Activated naive CD4-positive, alpha-beta T cell treated with anti-CD3 and anti-CD28 coated beads, Interleukin-2, amount 50 U/mL, for 72 hours (primary cell): ENCODE measurements around the gene DNASE2. TPM values are rescaled to one million over a fixed set of nuclear protein-coding genes. Genes with fewer than 3 reads are reported as not detected.

Source experiments
- ATAC-seq, 2 donors: fragments of 150-1000 bp; cut with Tn5 transposase; 2 replicates each; pipeline ENCODE4 v1.10.0; 2021; ENCODE audit warnings: mild to moderate bottlenecking in 2 of 2, moderate library complexity in 2 of 2
- DNase-seq, 2 donors: peaks; one replicate each; pipeline ENCODE4 v3.0.0; 2021 to 2022; ENCODE audit warnings: low spot score in 2 of 2
- H3K27ac Mint-ChIP-seq, 2 donors: one replicate each; pipeline ENCODE4 v1.8.0; 2022; ENCODE audit warnings: mild to moderate bottlenecking in 2 of 2, mixed read lengths in 2 of 2
- H3K36me3 Mint-ChIP-seq, 2 donors: one replicate each; pipeline ENCODE4 v1.8.0; 2022; ENCODE audit warnings: mixed read lengths in 2 of 2
- H3K9me3 Mint-ChIP-seq, 2 donors: one replicate each; pipeline ENCODE4 v1.8.0; 2022; ENCODE audit warnings: mixed read lengths in 2 of 2
- total RNA-seq, 2 donors: library from RNA; stranded (reverse); gene quantifications; one replicate each; pipeline ENCODE4 v1.2.3, GENCODE V29; 2022

The DNASE2 gene
- total RNA-seq, 2 donors from 2014 or later: 26.0 to 31.6 TPM

DNA sequence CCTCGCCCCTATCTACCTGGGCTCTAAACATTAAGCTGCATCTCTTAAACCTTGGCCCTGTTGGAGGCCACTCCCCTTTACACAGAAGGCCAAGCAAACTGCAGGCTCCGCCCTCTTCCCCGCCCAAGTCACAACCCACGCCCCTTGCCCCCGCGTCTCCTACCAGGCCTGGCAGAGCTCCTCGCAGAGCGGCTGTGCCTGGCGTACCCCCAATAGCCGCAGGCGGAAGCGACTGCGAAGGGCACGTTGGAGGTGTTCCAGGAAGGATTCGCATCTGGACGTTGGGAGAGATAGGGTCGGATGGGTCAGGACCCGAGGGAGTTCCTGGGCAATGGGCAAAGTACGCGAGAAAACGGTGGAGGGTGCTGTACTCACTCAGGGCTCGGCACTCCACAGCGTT, 52.8 kb downstream of the DNASE2 start:
- DNase-seq: peak in 1 of 2 donors; percentile 57
- peaks cover 5 to 6% of the 10 kb centered on the region in 2 donors for H3K36me3 Mint-ChIP-seq
- ATAC-seq: peak; percentile 39 to 73
- no peaks in the 10 kb centered on the region for H3K9me3 Mint-ChIP-seq
- no peak overlapping the region for H3K27ac Mint-ChIP-seq

DNA sequence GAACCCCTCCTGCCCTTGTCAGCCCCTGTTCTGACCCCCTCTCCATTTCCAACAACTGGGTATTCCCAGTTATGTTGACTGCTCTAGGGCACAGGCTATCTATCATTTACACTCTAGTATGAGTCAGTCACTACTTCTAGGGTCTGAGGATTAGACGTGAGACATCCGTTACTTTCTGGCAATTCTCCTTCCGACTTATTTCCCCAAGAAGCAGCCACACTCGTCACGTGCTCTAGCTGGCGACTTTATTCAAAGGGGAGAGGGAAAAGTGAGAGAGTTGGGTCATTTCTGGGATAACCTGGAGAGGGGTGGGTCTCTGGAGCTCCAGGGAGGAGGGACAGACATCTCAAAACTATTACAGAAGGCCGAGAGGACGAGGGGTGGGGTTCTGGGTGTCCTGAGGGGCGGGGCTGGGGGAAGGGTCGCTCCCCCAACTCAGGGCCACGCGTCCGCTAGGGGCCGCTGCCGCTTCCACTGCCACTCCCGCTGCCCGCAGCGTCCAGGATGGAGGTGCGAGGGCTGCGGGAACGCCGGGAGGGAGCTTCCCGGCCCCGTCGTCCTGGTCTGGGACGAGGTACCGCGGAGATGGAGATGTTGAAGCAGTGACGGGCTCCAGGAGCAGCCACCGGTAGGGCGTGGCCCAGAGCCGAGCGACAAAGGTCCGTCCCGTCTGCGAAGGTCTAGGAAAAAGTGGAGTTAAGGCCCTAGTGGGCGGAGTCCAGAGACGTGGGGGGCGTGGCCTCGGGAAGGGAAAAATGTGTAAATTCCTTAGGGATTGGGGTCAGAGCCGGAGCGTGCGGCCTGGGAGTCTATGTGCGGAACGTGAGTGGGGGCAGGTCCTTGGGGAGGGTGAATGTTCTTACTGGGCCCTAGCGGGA, 55.8 kb downstream of the DNASE2 start:
- Mint-ChIP-seq H3K27ac (no peak overlapping the region), H3K9me3 (peaks cover 4 to 7% of the 10 kb centered on the region in 2 donors), H3K36me3 (peaks cover 6 to 11% of the 10 kb centered on the region in 2 donors)
- ATAC-seq (peak; percentile 67), DNase-seq (peak in 1 of 2 donors; percentile 67)

Other genes with a start within 250 kb of the DNASE2 start
- gene MAN2B1, start 214.7 kb downstream of the DNASE2 start, total RNA-seq: 100 to 1,000 TPM; 136 to 174 TPM
- gene WDR83, start 214.6 kb downstream of the DNASE2 start, total RNA-seq: 10 to 100 TPM; 14.9 to 21.8 TPM
- 100 to 1,000 TPM; 148 to 193 TPM for gene DHPS, start 199.6 kb downstream of the DNASE2 start, total RNA-seq
- not detected for gene GNG14, start 193.5 kb downstream of the DNASE2 start, total RNA-seq
- 1 to 10 TPM; 7.1 to 9.5 TPM for gene FBXW9, start 184.8 kb downstream of the DNASE2 start, total RNA-seq
- 100 to 1,000 TPM in 1 of 2 donors, 10 to 100 TPM in 1; 89.6 to 100 TPM for gene TNPO2, start 157.5 kb downstream of the DNASE2 start, total RNA-seq
- 100 to 1,000 TPM; 122 to 167 TPM for gene TRIR, start 146.8 kb downstream of the DNASE2 start, total RNA-seq
- 10 to 100 TPM; 46.4 to 56.9 TPM for gene GET3, start 144.0 kb downstream of the DNASE2 start, total RNA-seq
- not detected for gene BEST2, start 129.7 kb downstream of the DNASE2 start, total RNA-seq
- 10 to 100 TPM; 37.9 to 41.5 TPM for gene HOOK2, start 105.9 kb downstream of the DNASE2 start, total RNA-seq
- 100 to 1,000 TPM; 400 to 402 TPM for gene JUNB, start 90.0 kb downstream of the DNASE2 start, total RNA-seq
- gene PRDX2, start 79.6 kb downstream of the DNASE2 start, total RNA-seq: 100 to 1,000 TPM; 317 to 357 TPM
- 10 to 100 TPM; 39.4 to 42.7 TPM for gene THSD8, start 79.4 kb downstream of the DNASE2 start, total RNA-seq
- 10 to 100 TPM; 37.0 to 41.4 TPM for gene RNASEH2A, start 74.9 kb downstream of the DNASE2 start, total RNA-seq
- not detected for gene RTBDN, start 46.9 kb downstream of the DNASE2 start, total RNA-seq
- gene MAST1, start 42.9 kb downstream of the DNASE2 start, total RNA-seq: 1 to 10 TPM in 1 of 2 donors, under 1 TPM in 1; 0.77 to 4.6 TPM
- under 1 TPM; 0.46 to 0.54 TPM for gene KLF1, start 5.8 kb upstream of the DNASE2 start, total RNA-seq
- 10 to 100 TPM; 41.8 to 48.9 TPM for gene GCDH, start 9.7 kb upstream of the DNASE2 start, total RNA-seq
- 1 to 10 TPM; 2.2 to 4.8 TPM for gene SYCE2, start 37.8 kb upstream of the DNASE2 start, total RNA-seq
- 100 to 1,000 TPM in 1 of 2 donors, 10 to 100 TPM in 1; 89.2 to 116 TPM for gene FARSA, start 52.3 kb upstream of the DNASE2 start, total RNA-seq
- gene CALR, start 57.2 kb upstream of the DNASE2 start, total RNA-seq: 100 to 1,000 TPM; 505 to 624 TPM
- gene RAD23A, start 64.4 kb upstream of the DNASE2 start, total RNA-seq: 100 to 1,000 TPM; 146 to 207 TPM
- gene GADD45GIP1, start 75.8 kb upstream of the DNASE2 start, total RNA-seq: 10 to 100 TPM in 1 of 2 donors, 1 to 10 TPM in 1; 7.7 to 26.7 TPM
- gene DAND5, start 88.1 kb upstream of the DNASE2 start, total RNA-seq: 1 to 10 TPM in 1 of 2 donors, under 1 TPM in 1; 0.31 to 1.3 TPM
- 1 to 10 TPM; 1.8 to 5.4 TPM for gene NFIX, start 114.0 kb upstream of the DNASE2 start, total RNA-seq
- 1 to 10 TPM in 1 of 2 donors, under 1 TPM in 1; 0.71 to 3.2 TPM for gene LYL1, start 221.4 kb upstream of the DNASE2 start, total RNA-seq
- gene TRMT1, start 235.3 kb upstream of the DNASE2 start, total RNA-seq: 10 to 100 TPM; 65.5 to 82.4 TPM
- 10 to 100 TPM; 56.0 to 67.0 TPM for gene NACC1, start 236.8 kb upstream of the DNASE2 start, total RNA-seq